ENCODE measurements around the gene KLK5. TPM values are rescaled to one million over a fixed set of nuclear protein-coding genes. Genes with fewer than 3 reads are reported as not detected.
"Not testable (repeated sequence)": the region's sequence is repeated elsewhere in the genome, so short reads cannot be mapped to it uniquely, and the experiment has no call there.

The KLK5 gene
- total and polyA plus RNA-seq, 12 donors = not detected

DNA sequence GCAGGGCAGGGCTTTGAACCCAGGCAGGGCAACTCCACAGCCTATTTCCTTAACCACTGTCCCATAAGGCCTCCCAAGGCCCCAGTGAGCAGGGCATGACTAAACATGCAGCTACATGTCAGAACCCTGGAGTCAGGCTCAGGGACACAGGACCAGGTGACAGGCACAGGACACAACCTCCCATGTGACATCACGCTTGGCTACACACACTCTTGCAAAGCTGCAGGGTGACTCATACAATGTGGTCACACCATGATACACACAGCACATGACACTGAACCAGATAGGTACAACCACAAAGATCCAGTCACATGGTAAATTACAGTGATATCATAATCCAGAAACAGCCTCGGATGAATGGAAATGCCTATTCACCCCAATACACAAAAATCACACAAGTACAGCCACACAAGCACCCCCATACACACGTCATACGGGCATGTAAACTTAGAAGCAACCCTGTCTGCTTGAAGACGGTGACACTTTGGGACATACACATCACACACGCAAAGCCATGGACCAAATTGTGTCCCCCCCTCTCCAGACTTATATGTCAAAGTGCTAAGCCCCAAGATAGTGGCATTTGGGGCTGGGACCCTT is 56.1 kb downstream of the KLK5 start:
- H3K36me3 ChIP-seq = no peaks in the 10 kb centered on the region
- 69 to 76% methylated on average over 6 of the region's 6 CpGs for WGBS, 2 donors

DNA sequence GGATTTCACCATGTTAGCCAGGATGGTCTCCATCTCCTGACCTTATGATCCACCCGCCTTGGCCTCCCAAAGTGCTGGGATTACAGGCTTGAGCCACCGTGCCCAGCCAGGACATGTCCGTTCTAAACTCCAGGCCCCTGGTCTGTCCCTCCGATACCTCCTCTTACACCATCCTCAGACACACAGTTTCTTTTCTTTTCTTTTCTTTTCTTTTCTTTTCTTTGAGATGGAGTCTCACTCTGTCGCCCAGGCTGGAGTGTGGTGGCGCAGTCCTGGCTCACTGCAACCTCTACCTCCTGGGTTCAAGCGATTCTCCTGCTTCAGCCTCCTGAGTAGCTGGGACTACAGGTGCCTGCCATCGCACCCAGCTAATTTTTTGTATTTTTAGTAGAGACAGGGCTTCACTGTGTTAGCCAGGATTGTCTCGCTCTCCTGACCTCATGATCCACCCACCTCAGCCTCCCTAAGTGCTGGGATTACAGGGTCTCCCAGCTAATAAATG is 56.7 kb downstream of the KLK5 start:
- ATAC-seq; H3K4me3 ChIP-seq; intact Hi-C loops (cut with DNase I); H3K4me1 ChIP-seq; DNase-seq; H3K27ac ChIP-seq; H3K36me3 ChIP-seq; H3K9me3 ChIP-seq: not testable (repeated sequence)
- 82 to 85% methylated on average over 9 of the region's 9 CpGs for WGBS, 2 donors
- peaks cover 0 to 51% (median 27%) of the 10 kb centered on the region in 7 donors for H3K27me3 ChIP-seq

More for the DNA sequence above, 56.1 kb downstream of the KLK5 start:
- Histone ChIP-seq H3K4me3 (no peak overlapping the region), H3K4me1 (no peaks in the 10 kb centered on the region), H3K9me3 (no peaks in the 10 kb centered on the region), H3K27ac (no peak overlapping the region), H3K27me3 (peaks cover 0 to 54% (median 28%) of the 10 kb centered on the region in 7 donors)
- TF ChIP-seq, protein P1, sequence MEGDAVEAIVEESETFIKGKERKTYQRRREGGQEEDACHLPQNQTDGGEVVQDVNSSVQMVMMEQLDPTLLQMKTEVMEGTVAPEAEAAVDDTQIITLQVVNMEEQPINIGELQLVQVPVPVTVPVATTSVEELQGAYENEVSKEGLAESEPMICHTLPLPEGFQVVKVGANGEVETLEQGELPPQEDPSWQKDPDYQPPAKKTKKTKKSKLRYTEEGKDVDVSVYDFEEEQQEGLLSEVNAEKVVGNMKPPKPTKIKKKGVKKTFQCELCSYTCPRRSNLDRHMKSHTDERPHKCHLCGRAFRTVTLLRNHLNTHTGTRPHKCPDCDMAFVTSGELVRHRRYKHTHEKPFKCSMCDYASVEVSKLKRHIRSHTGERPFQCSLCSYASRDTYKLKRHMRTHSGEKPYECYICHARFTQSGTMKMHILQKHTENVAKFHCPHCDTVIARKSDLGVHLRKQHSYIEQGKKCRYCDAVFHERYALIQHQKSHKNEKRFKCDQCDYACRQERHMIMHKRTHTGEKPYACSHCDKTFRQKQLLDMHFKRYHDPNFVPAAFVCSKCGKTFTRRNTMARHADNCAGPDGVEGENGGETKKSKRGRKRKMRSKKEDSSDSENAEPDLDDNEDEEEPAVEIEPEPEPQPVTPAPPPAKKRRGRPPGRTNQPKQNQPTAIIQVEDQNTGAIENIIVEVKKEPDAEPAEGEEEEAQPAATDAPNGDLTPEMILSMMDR (IDR thresholded peaks at IDR 0.05) = no peak
- DNase-seq (no peak), ATAC-seq (no peak)
- intact Hi-C loops (cut with DNase I) = no loop called here

DNA sequence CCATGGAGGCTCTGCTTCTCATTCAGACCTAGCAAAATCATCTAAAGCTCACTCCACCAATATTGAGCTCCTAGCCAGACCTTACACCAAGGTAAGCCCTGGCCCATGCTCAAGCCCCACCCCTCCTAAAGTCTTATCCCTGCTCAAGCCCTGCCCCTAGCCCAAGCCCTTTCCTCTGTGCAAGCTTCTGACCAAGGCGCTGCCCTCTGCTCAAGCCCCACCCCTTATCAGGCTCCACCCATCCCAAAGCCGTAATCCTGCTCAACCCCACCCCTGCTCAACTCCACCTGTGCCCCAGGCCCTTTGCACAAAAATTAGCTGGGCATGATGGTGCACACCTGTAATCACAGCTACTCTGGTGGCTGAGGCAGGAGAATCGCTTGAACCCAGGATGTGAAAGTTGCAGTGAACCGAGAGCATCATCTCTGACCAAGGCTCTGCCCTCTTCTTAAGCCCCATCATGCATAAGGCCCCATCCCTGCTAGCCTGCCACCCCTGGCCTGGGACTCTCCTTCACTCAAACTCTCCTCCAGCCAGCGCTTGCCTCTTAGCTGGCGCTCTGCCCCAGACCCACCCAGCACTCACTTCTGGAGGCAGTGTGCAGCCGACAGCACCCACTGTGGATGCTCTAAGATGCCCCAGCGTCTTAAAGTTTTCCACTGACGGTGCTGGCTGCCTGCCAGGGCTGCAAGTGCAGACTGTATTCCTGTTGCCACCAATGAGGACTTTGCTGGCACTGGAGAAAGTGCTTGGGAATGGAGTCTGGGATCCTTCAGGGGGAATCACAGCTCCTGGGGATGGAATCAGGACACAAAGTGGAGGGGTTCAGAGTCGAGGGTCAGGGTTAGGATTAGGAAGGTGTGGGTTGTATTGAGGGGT is 58.1 kb downstream of the KLK5 start:
- DNase-seq = no peak
- no peak for ATAC-seq
- Histone ChIP-seq H3K36me3 (no peaks in the 10 kb centered on the region), H3K27me3 (peaks cover 0 to 40% (median 20%) of the 10 kb centered on the region in 7 donors), H3K4me3 (no peak overlapping the region), H3K27ac (no peak overlapping the region), H3K4me1 (no peaks in the 10 kb centered on the region), H3K9me3 (no peaks in the 10 kb centered on the region)
- intact Hi-C loops (cut with DNase I) = no loop called here
- TF ChIP-seq, protein P1 (IDR thresholded peaks at IDR 0.05) = no peak
- 64 to 66% methylated on average over 10 of the region's 10 CpGs for WGBS, 2 donors

Other genes starting within 250 kb of the KLK5 start
- 1 to 10 TPM in 2 of 10 donors, under 1 TPM in 7, not detected in 1; 0.23 to 1.5 (median 0.59) TPM for gene SHANK1, start 233.2 kb downstream of the KLK5 start, total RNA-seq
- gene SHANK1, start 233.2 kb downstream of the KLK5 start, polyA plus RNA-seq = under 1 TPM; 0.07 to 0.17 TPM
- 10 to 100 TPM in 1 of 10 donors, 1 to 10 TPM in 9; 2.3 to 11.9 (median 3.8) TPM for gene CLEC11A, start 229.7 kb downstream of the KLK5 start, total RNA-seq
- gene CLEC11A, start 229.7 kb downstream of the KLK5 start, polyA plus RNA-seq = 10 to 100 TPM in 1 of 2 donors, 1 to 10 TPM in 1; 5.6 to 12.9 TPM
- gene GPR32, start 182.6 kb downstream of the KLK5 start, total RNA-seq = not detected
- not detected for gene GPR32, start 182.6 kb downstream of the KLK5 start, polyA plus RNA-seq
- not detected for gene ACP4, start 162.6 kb downstream of the KLK5 start, total RNA-seq
- not detected for gene ACP4, start 162.6 kb downstream of the KLK5 start, polyA plus RNA-seq
- gene KLK1, start 129.3 kb downstream of the KLK5 start, total RNA-seq = under 1 TPM in 6 of 10 donors, not detected in 4; 0.42 to 0.85 (median 0.64) TPM
- gene KLK1, start 129.3 kb downstream of the KLK5 start, polyA plus RNA-seq = under 1 TPM; 0.39 to 0.80 TPM
- gene KLK15, start 119.5 kb downstream of the KLK5 start, total RNA-seq = not detected
- gene KLK15, start 119.5 kb downstream of the KLK5 start, polyA plus RNA-seq = not detected
- gene KLK3, start 98.1 kb downstream of the KLK5 start, total RNA-seq = not detected
- not detected for gene KLK3, start 98.1 kb downstream of the KLK5 start, polyA plus RNA-seq
- not detected for gene KLK2, start 79.6 kb downstream of the KLK5 start, total RNA-seq
- gene KLK2, start 79.6 kb downstream of the KLK5 start, polyA plus RNA-seq = not detected
- gene KLK4, start 41.6 kb downstream of the KLK5 start, total RNA-seq = not detected
- not detected for gene KLK4, start 41.6 kb downstream of the KLK5 start, polyA plus RNA-seq
- gene KLK6, start 16.6 kb upstream of the KLK5 start, total RNA-seq = not detected
- gene KLK6, start 16.6 kb upstream of the KLK5 start, polyA plus RNA-seq = not detected
- not detected for gene KLK7, start 30.9 kb upstream of the KLK5 start, total RNA-seq
- gene KLK7, start 30.9 kb upstream of the KLK5 start, polyA plus RNA-seq = under 1 TPM in 1 of 2 donors, not detected in 1; 0.04 TPM
- gene KLK8, start 48.6 kb upstream of the KLK5 start, total RNA-seq = not detected
- not detected for gene KLK8, start 48.6 kb upstream of the KLK5 start, polyA plus RNA-seq
- gene KLK10, start 66.7 kb upstream of the KLK5 start, total RNA-seq = 1 to 10 TPM in 1 of 10 donors, under 1 TPM in 4, not detected in 5; 0.16 to 1.8 (median 0.38) TPM
- gene KLK10, start 66.7 kb upstream of the KLK5 start, polyA plus RNA-seq = under 1 TPM in 1 of 2 donors, not detected in 1; 0.49 TPM
- gene KLK11, start 73.6 kb upstream of the KLK5 start, total RNA-seq = under 1 TPM in 4 of 10 donors, not detected in 6; 0.27 to 0.46 (median 0.36) TPM
- gene KLK11, start 73.6 kb upstream of the KLK5 start, polyA plus RNA-seq = under 1 TPM; 0.51 to 0.59 TPM
- gene KLK12, start 82.0 kb upstream of the KLK5 start, total RNA-seq = not detected
- gene KLK12, start 82.0 kb upstream of the KLK5 start, polyA plus RNA-seq = not detected
- gene KLK13, start 112.1 kb upstream of the KLK5 start, total RNA-seq = under 1 TPM in 1 of 10 donors, not detected in 9; 0.32 TPM
- gene KLK13, start 112.1 kb upstream of the KLK5 start, polyA plus RNA-seq = 1 to 10 TPM in 1 of 2 donors, not detected in 1; 1.3 TPM
- gene KLK14, start 129.8 kb upstream of the KLK5 start, total RNA-seq = 1 to 10 TPM in 1 of 10 donors, under 1 TPM in 5, not detected in 4; 0.26 to 1.2 (median 0.58) TPM
- under 1 TPM; 0.20 to 0.44 TPM for gene KLK14, start 129.8 kb upstream of the KLK5 start, polyA plus RNA-seq
- gene CTU1, start 155.4 kb upstream of the KLK5 start, total RNA-seq = 1 to 10 TPM; 2.0 to 5.6 (median 3.2) TPM
- gene CTU1, start 155.4 kb upstream of the KLK5 start, polyA plus RNA-seq = 1 to 10 TPM; 2.6 to 4.1 TPM
- gene SIGLEC9, start 171.9 kb upstream of the KLK5 start, total RNA-seq = 1 to 10 TPM in 6 of 10 donors, under 1 TPM in 3, not detected in 1; 0.41 to 7.0 (median 1.1) TPM
- gene SIGLEC9, start 171.9 kb upstream of the KLK5 start, polyA plus RNA-seq = 1 to 10 TPM; 1.0 to 1.8 TPM
- gene SIGLEC7, start 189.3 kb upstream of the KLK5 start, total RNA-seq = 1 to 10 TPM in 2 of 10 donors, under 1 TPM in 6, not detected in 2; 0.15 to 2.9 (median 0.56) TPM
- 1 to 10 TPM; 1.2 to 1.3 TPM for gene SIGLEC7, start 189.3 kb upstream of the KLK5 start, polyA plus RNA-seq